Measurements from ENCODE around the gene SULT2B1. TPM values are rescaled to one million over a fixed set of nuclear protein-coding genes. Genes with fewer than 3 reads are reported as not detected.

The SULT2B1 gene
- polyA plus RNA-seq, 2 of the 4 experiments (the other 2 are of a cell fraction) = 22.2 to 34.3 TPM

GRCh38 chr19:48552406-48553322 lies 692 bp downstream of the SULT2B1 start (continued):
- 0 out of 2 replicates have a peak, but pooled peaks have one; percentile 13 for TF ChIP-seq JUNB (IDR thresholded peaks at IDR 0.05)
- TF ChIP-seq RNF2 (IDR thresholded peaks at IDR 0.05; ENCODE audit: borderline replicate concordance, low read depth) = no peak
- peak; percentile 92 for TF ChIP-seq ZFP36 (IDR thresholded peaks at IDR 0.05; ENCODE audit: borderline replicate concordance, partially characterized antibody)

- POLR2A ChIA-PET = interaction anchor here (0.6 to 3.2 kb wide), 23 partner anchors 10 to 257 kb away, joined by 3 to 45 read pairs (median 4); partner anchors contain the start of genes BCAT2, RPL18 and SPHK2
- CTCF ChIA-PET = interaction anchor here (0.6 to 14.9 kb wide), 14 partner anchors 9 to 65 kb away, joined by 3 to 100 read pairs (median 6); no protein-coding TSS in a partner anchor
- peak; percentile 64 to 74 for ATAC-seq
- WGBS (ENCODE audit: missing lambda C conversion rate) = 4% methylated on average over 14 of the region's 18 CpGs
- peak; percentile 94 to 99 for DNase-seq (ENCODE audit: low read depth in 1 of 2, low spot score in 1 of 2)
- Histone ChIP-seq H3K9me3 (no peaks in the 10 kb centered on the region), H3K4me3 (no peak overlapping the region), H3K4me2 (peak overlapping the region; percentile 75), H3K27ac (peak overlapping the region; percentile 97 to 100), H3K4me1 (peaks cover 72% of the 10 kb centered on the region)
- peak; percentile 97 for FAIRE-seq
- TF ChIP-seq MAX (IDR thresholded peaks at IDR 0.05) (peak; percentile 95), HMGXB4 (CRISPR knock-in tag; IDR thresholded peaks at IDR 0.05; ENCODE audit: borderline replicate concordance) (no peak), ZC3H11A (IDR thresholded peaks at IDR 0.05) (no peak), POLR2AphosphoS2 (conservative IDR thresholded peaks at IDR 0.05; ENCODE audit: low read length) (no peak), MAFK (IDR thresholded peaks at IDR 0.05; ENCODE audit: partially characterized antibody) (no peak), CHD2 (IDR thresholded peaks at IDR 0.05; ENCODE audit: low read length, partially characterized antibody) (no peak), CTCF (IDR thresholded peaks at IDR 0.05) (no peak; the same call in 2 of the 3 replicates), KDM5A (IDR thresholded peaks at IDR 0.05) (no peak), REST (IDR thresholded peaks at IDR 0.05) (peak; percentile 52; the same call in 1 of the 2 replicates), E2F6 (IDR thresholded peaks at IDR 0.05; ENCODE audit: borderline replicate concordance, low read depth) (peak; percentile 56; the same call in 1 of the 2 replicates), HOXB5 (CRISPR knock-in tag; IDR thresholded peaks at IDR 0.05) (no peak), GATA3 (IDR thresholded peaks at IDR 0.05; ENCODE audit: borderline replicate concordance) (peak; percentile 99), PBX3 (IDR thresholded peaks at IDR 0.05) (peak; percentile 94), RARB (CRISPR knock-in tag; IDR thresholded peaks at IDR 0.05) (peak; percentile 94), TFCP2L1 (CRISPR knock-in tag; IDR thresholded peaks at IDR 0.05) (no peak), NPAS2 (CRISPR knock-in tag; IDR thresholded peaks at IDR 0.05; ENCODE audit: borderline replicate concordance) (no peak), NFE2L2 (conservative IDR thresholded peaks at IDR 0.05; ENCODE audit: low read length) (no peak), POLR2A (IDR thresholded peaks at IDR 0.05; ENCODE audit: low read length) (no peak), CBX8 (IDR thresholded peaks at IDR 0.05) (no peak), EP300 (IDR thresholded peaks at IDR 0.05) (peak; percentile 91 to 98; a peak in 3 of 5 replicates), RAD21 (conservative IDR thresholded peaks at IDR 0.05 in 1 of 2, IDR thresholded peaks at IDR 0.05 in 1 of 2) (peak in 1 of 2 experiments; percentile 71; a peak in 4 of 5 replicates), FOXS1 (CRISPR knock-in tag; IDR thresholded peaks at IDR 0.05) (no peak), MAZ (IDR thresholded peaks at IDR 0.05; ENCODE audit: borderline replicate concordance, low read depth, low read length) (peak; percentile 94), HDAC2 (IDR thresholded peaks at IDR 0.05) (no peak)
Observed at GRCh38 chr19:48553676-48554384, 1.9 kb downstream of the SULT2B1 start.

All from A549 (cell line).